ENCODE measurements around the gene REEP1. TPM values are rescaled to one million over a fixed set of nuclear protein-coding genes. Genes with fewer than 3 reads are reported as not detected.

The REEP1 gene
- total RNA-seq, 6 donors from 2014 or later = 4.1 to 10.4 (median 7.5) TPM

DNA sequence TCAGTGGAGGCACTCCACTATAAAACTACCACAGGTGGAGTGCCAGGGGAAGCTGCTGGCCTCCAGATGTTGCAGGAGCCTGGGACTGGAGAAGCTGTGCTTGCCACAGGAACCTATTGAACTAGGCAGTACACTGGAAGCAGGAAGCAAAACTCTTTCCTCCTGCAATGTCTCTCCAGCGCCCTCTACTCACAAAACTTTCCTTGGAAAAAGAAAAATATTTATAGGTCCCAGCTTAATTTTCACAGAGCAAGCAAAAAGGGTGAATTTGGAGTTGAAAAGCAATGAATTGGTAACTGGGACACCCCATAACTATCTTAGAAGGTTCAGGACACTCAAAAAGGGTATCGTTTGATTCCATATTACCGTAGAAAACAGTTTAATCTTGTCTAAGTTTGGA, 33.2 kb upstream of the REEP1 start:
- Histone ChIP-seq H3K4me3 (no peak overlapping the region), H3K4me1 (peaks cover 0 to 15% (median 5%) of the 10 kb centered on the region in 4 donors), H3K9me3 (no peaks in the 10 kb centered on the region), H3K27ac (no peak overlapping the region), H3K36me3 (no peaks in the 10 kb centered on the region), H3K27me3 (no peaks in the 10 kb centered on the region)
- TF ChIP-seq POLR2A (IDR thresholded peaks at IDR 0.05) = no peak
- TF ChIP-seq, protein P1, sequence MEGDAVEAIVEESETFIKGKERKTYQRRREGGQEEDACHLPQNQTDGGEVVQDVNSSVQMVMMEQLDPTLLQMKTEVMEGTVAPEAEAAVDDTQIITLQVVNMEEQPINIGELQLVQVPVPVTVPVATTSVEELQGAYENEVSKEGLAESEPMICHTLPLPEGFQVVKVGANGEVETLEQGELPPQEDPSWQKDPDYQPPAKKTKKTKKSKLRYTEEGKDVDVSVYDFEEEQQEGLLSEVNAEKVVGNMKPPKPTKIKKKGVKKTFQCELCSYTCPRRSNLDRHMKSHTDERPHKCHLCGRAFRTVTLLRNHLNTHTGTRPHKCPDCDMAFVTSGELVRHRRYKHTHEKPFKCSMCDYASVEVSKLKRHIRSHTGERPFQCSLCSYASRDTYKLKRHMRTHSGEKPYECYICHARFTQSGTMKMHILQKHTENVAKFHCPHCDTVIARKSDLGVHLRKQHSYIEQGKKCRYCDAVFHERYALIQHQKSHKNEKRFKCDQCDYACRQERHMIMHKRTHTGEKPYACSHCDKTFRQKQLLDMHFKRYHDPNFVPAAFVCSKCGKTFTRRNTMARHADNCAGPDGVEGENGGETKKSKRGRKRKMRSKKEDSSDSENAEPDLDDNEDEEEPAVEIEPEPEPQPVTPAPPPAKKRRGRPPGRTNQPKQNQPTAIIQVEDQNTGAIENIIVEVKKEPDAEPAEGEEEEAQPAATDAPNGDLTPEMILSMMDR (IDR thresholded peaks at IDR 0.05) = no peak
- TF ChIP-seq EP300 (IDR thresholded peaks at IDR 0.05) = no peak
- no peak for TF ChIP-seq POLR2AphosphoS5 (IDR thresholded peaks at IDR 0.05)
- WGBS, 2 donors = 97% methylated on average over 3 of the region's 3 CpGs
- ATAC-seq (ENCODE audit: low FRiP score in 2 of 2) (no peak), DNase-seq (no peak)

DNA sequence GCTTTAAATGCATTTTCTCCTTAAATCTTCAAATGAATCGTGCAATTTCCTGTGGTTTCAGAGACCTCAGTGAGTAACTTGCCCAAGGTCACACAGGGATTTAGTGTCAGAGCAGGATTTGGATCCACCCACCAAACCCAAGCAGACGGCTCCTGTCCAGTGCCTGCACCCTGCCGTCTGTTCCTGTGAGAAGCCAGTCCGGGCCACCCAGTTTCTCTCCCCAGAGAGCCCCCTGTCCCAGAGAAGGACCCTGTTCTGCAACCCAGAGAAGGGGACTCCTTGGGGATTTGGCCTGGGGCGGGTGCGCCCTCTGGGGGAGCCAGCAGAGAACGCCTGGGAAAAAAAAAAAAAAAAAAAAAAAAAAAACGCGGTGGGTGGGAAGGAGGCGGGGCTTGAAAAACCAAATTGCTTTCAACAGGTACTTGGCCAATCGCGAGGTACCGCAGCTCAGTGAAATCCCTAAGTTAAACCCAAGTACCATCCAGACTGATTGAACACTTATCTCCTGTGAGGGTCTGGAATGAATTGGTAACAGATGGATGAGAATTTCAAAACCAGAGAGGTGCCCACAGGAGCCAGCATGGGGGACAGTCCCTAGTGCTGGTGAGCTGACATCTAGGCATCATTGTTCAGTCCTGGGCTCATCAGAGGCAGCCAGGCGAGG, 30.9 kb upstream of the REEP1 start:
- TF ChIP-seq, protein P1 (IDR thresholded peaks at IDR 0.05) = peak in 5 of 6 experiments; percentile 22 to 45 (median 38)
- no peak for TF ChIP-seq POLR2A (IDR thresholded peaks at IDR 0.05)
- H3K27ac ChIP-seq = no peak overlapping the region
- H3K9me3 ChIP-seq = no peaks in the 10 kb centered on the region
- ATAC-seq (ENCODE audit: low FRiP score in 2 of 2) = peak; percentile 39 to 41
- peak; percentile 23 to 63 for DNase-seq
- WGBS, 2 donors = 7 to 10% methylated on average over 12 to 14 of the region's 14 CpGs
- H3K4me1 ChIP-seq = peaks cover 0 to 15% (median 5%) of the 10 kb centered on the region in 4 donors
- no peaks in the 10 kb centered on the region for H3K27me3 ChIP-seq
- no peaks in the 10 kb centered on the region for H3K36me3 ChIP-seq
- H3K4me3 ChIP-seq = no peak overlapping the region

DNA sequence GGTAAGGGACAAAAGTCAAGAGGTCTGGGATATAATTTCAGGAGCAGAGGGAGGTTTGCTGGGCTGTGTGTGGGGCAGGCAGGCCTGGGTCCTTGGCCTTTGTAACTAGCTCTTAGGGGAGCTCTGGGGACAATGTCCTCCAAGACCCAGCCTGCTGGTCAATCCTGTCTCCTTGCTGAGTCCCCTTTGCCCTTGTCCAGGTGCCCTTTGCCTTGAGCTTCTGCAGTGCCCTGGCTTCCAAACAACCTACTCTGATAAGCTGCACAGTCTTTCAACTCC, 30.0 kb upstream of the REEP1 start:
- Histone ChIP-seq H3K9me3 (no peaks in the 10 kb centered on the region), H3K27me3 (no peaks in the 10 kb centered on the region), H3K36me3 (no peaks in the 10 kb centered on the region), H3K4me1 (peaks cover 0 to 14% (median 5%) of the 10 kb centered on the region in 4 donors), H3K4me3 (no peak overlapping the region), H3K27ac (no peak overlapping the region)
- no peak for DNase-seq
- TF ChIP-seq POLR2AphosphoS5 (IDR thresholded peaks at IDR 0.05) (no peak), POLR2A (IDR thresholded peaks at IDR 0.05) (no peak), EP300 (IDR thresholded peaks at IDR 0.05) (no peak)
- TF ChIP-seq, protein P1 (IDR thresholded peaks at IDR 0.05) = no peak
- no peak for ATAC-seq (ENCODE audit: low FRiP score in 2 of 2)

DNA sequence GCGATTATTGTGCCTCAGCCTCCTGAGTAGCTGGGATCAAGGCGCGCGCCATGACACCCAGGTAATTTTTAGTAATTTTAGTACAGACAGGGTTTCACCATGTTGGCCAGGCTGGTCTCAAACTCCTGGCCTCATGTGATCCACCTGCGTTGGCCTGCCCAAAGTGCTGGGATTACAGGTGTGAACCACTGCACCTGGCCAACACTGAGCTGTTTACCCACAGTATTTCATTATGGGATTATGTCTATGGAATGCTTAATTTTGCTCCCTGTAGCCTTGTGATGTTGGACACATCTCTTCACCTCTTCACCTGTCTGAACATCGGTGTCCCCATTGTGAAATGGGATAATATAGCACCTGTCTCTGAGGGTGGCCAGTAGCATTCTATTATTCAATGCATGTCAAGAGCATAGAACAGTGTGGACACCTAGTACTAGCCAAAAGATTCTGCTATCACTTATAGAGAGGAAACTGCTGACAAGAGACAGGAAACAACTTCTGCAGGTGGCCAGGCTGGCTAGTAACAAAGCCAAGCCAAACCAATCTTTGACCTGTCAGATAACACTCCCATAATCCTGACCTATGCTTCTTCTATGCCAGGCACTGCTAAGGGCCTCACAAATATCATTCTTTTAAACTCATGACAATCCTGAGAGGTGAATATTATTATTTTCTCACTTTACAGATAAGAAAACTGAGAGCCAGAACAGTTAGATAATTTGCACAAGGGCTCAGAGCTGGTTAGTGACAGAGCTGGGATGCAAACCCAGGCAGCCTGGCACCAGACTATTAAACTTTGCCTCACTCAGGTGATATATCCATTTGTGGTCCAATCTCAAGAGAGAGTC, 29.4 kb upstream of the REEP1 start:
- H3K36me3 ChIP-seq = no peaks in the 10 kb centered on the region
- H3K27ac ChIP-seq = no peak overlapping the region
- H3K4me3 ChIP-seq = no peak overlapping the region
- no peaks in the 10 kb centered on the region for H3K27me3 ChIP-seq
- TF ChIP-seq EP300 (IDR thresholded peaks at IDR 0.05) = no peak
- TF ChIP-seq, protein P1 (IDR thresholded peaks at IDR 0.05) = no peak
- no peaks in the 10 kb centered on the region for H3K9me3 ChIP-seq
- DNase-seq (no peak), ATAC-seq (ENCODE audit: low FRiP score in 2 of 2) (no peak)
- peaks cover 0 to 9% (median 5%) of the 10 kb centered on the region in 4 donors for H3K4me1 ChIP-seq
- 94 to 97% methylated on average over 6 of the region's 6 CpGs for WGBS, 2 donors
